Adrenal gland (tissue), 5 donors: ENCODE measurements around the gene DPP6.

Source experiments
- CTCF ChIP-seq, 6 experiments: fragments of 450-650 bp in 4 of 6; fragments of 200-600 bp in 2 of 6; sonication (generic) in 1 of 6; IDR thresholded peaks; 1 replicate in 5 of 6; 2 replicates in 1 of 6; pipeline versions ENCODE4 v1.5.1 to v1.8.0; 2016 to 2021; ENCODE audit warnings: antibody characterized with exemption in 6 of 6, mild to moderate bottlenecking in 2 of 6, moderate library complexity in 1 of 6
- POLR2A ChIP-seq, 2 donors: fragments of 450-650 bp; IDR thresholded peaks; one replicate each; pipeline ENCODE4 v1.6.1; 2017; ENCODE audit warnings: antibody characterized with exemption in 2 of 2, mild to moderate bottlenecking in 2 of 2, moderate library complexity in 1 of 2
- donor health status: DM: no; HTN: no; CAD: no.

DNA sequence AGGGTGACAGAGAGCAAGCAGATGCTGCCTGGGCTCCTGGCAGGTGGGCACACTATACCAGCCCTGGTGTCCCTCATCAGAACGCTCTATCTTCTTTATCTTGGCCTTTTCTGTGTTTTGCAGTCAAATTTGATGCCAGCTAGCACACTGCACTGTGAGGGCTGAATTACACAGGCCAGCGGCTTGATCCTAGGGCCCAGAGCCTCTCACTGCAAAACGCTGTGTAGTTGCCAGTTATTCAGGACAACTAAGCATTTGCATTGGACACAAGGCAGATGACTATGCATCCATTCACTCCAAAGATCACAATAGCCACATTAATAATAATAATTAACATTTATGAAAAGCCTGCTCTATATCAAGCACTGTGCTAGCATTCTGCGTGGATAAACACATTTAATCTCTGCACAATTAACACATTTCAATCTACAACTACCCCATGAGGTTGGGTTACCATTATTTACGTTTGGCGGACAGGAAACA is 850.4 kb downstream of the DPP6 start:
- TF ChIP-seq CTCF (IDR thresholded peaks at IDR 0.05) = no peak
- no peak for TF ChIP-seq POLR2A (IDR thresholded peaks at IDR 0.05)
